K562 (cell line): Measurements from ENCODE around the gene GATA5. TPM values are rescaled to one million over a fixed set of nuclear protein-coding genes. Genes with fewer than 3 reads are reported as not detected.

ENCODE experiments used
- ATAC-seq: fragments of 200-7000 bp; cut with Tn5 transposase; 3 replicates; pipeline ENCODE4 v1.9.1; 2020; ENCODE audit warnings: moderate library complexity
- BruUV-seq: library from RNA; stranded (reverse); fragments of 400-500 nt; replicated peaks from 2 replicates; lab custom pipeline; 2021; lab: Mats Ljungman, UMichigan
- CTCF ChIA-PET: fragments of 300-600 bp; formaldehyde crosslinking; extraction: SDS; loops from one replicate; lab custom pipeline; 2021; ENCODE audit warnings: low intra/inter-chr PET ratio; lab: Yijun Ruan, JAX
- POLR2A ChIA-PET: fragments of 300-600, 350-650 bp; sonication (Branson Sonifier 250); formaldehyde crosslinking; extraction: SDS; loops from one replicate; lab custom pipeline; 2021; ENCODE audit warnings: antibody characterized with exemption, inconsistent platforms; lab: Yijun Ruan, JAX
- DNase-seq, 4 experiments: peaks; one replicate each; pipeline versions ENCODE4 v3.0.0 to v3.0.0-alpha.2; 2011 to 2018; ENCODE audit warnings: low spot score in 3 of 4, mixed read lengths in 3 of 4; ENCODE audit errors: extremely low read depth in 1 of 4
- FAIRE-seq: peaks from 2 replicates; lab custom pipeline; 2011; peaks lifted over from hg19 to GRCh38; lab: Jason Lieb, UNC
- H2AFZ ChIP-seq: 2 replicates; pipeline ENCODE4 v1.6.0; 2011; ENCODE audit warnings: low read depth, low read length, control low read depth, inconsistent platforms
- H3K27ac ChIP-seq: fragments of 200-600 bp; 3 replicates; pipeline ENCODE4 v1.8.0; 2011; ENCODE audit warnings: low read depth, mild to moderate bottlenecking, control low read depth, inconsistent platforms, low read length, moderate library complexity, mixed read lengths; ENCODE audit errors: extremely low read depth
- H3K27me3 ChIP-seq, 2 experiments: fragments of 300-600 bp in 1 of 2; 2 replicates in 1 of 2; 3 replicates in 1 of 2; pipeline versions ENCODE4 v1.6.0 to v1.8.0; 2011; ENCODE audit warnings: inconsistent platforms in 2 of 2, low read length in 2 of 2, mild to moderate bottlenecking in 1 of 2, mixed read lengths in 1 of 2, moderate library complexity in 1 of 2; ENCODE audit not compliant: control insufficient read depth in 2 of 2, insufficient read depth in 2 of 2
- H3K36me3 ChIP-seq: fragments of 300-600 bp; 3 replicates; pipeline ENCODE4 v1.8.0; 2011; ENCODE audit warnings: mild to moderate bottlenecking, low read length, inconsistent platforms; ENCODE audit not compliant: control insufficient read depth, insufficient read depth
- H3K4me1 ChIP-seq, 2 experiments: fragments of 200-600 bp in 1 of 2; replicated peaks in 1 of 2; 2 replicates in 1 of 2; 3 replicates in 1 of 2; pipeline versions ENCODE4 v1.5.1 to v1.8.0; 2011; ENCODE audit warnings: inconsistent platforms in 2 of 2, low read length in 2 of 2, mild to moderate bottlenecking in 1 of 2, mixed read lengths in 1 of 2, moderate library complexity in 1 of 2; ENCODE audit not compliant: control insufficient read depth in 2 of 2, insufficient read depth in 2 of 2
- H3K4me2 ChIP-seq: 2 replicates; pipeline ENCODE4 v1.6.1; 2011; ENCODE audit warnings: low read length, control low read depth, inconsistent platforms, mixed read lengths; ENCODE audit not compliant: insufficient read depth
- H3K4me3 ChIP-seq: fragments of 200-600 bp; sonication (generic), shearing (Covaris generic); 2 replicates; pipeline ENCODE4 v1.5.1; 2016; ENCODE audit warnings: control low read depth, inconsistent platforms
- H3K79me2 ChIP-seq: fragments of 200-600 bp; 3 replicates; pipeline ENCODE4 v1.8.0; 2011; ENCODE audit warnings: low read length, inconsistent platforms; ENCODE audit not compliant: control insufficient read depth, insufficient read depth
- H3K9ac ChIP-seq, 2 experiments: 2 replicates each; pipeline versions ENCODE4 v1.6.0 to v1.6.1; 2011; ENCODE audit warnings: low read depth in 2 of 2, low read length in 2 of 2, control low read depth in 1 of 2, inconsistent platforms in 1 of 2, mild to moderate bottlenecking in 1 of 2, mixed read lengths in 1 of 2; ENCODE audit not compliant: insufficient read depth in 1 of 2
- H3K9me1 ChIP-seq: one replicate; pipeline ENCODE4 v1.6.0; 2011; ENCODE audit warnings: inconsistent platforms, mild to moderate bottlenecking, low read length, moderate library complexity; ENCODE audit not compliant: control insufficient read depth, insufficient read depth
- H3K9me3 ChIP-seq: replicated peaks from 2 replicates; pipeline ENCODE4 v1.5.1; 2011; ENCODE audit warnings: low read depth, low read length, inconsistent platforms; ENCODE audit not compliant: control insufficient read depth, insufficient read depth
- H4K20me1 ChIP-seq: replicated peaks from 2 replicates; pipeline ENCODE4 v1.6.1; 2011; ENCODE audit warnings: low read length, inconsistent platforms, mixed read lengths; ENCODE audit not compliant: control insufficient read depth, insufficient read depth
- HDAC1 ChIP-seq, 2 experiments: fragments of 450-650 bp; IDR thresholded peaks; 2 replicates each; pipeline ENCODE4 v1.6.1; 2016 to 2017; ENCODE audit warnings: inconsistent platforms in 1 of 2, mild to moderate bottlenecking in 1 of 2, moderate library complexity in 1 of 2
- L3MBTL2 ChIP-seq: fragments of 450-650 bp; IDR thresholded peaks from 2 replicates; pipeline ENCODE4 v1.6.1; 2016; ENCODE audit warnings: mild to moderate bottlenecking, moderate library complexity
- MAZ ChIP-seq, 2 experiments: fragments of 450-650 bp in 1 of 2; sonication (generic) in 1 of 2; formaldehyde crosslinking; IDR thresholded peaks in 1 of 2; conservative IDR thresholded peaks in 1 of 2; 2 replicates each; pipeline versions ENCODE4 v1.4.0 to v1.5.0; 2020; ENCODE audit warnings: mild to moderate bottlenecking in 1 of 2, missing genetic modification reagents in 1 of 2
- POLR2G ChIP-seq: fragments of 200-400 bp; formaldehyde crosslinking; IDR thresholded peaks from 2 replicates; pipeline ENCODE4 v1.6.1; 2017; ENCODE audit warnings: low read depth, mild to moderate bottlenecking, antibody characterized with exemption, low read length, moderate library complexity
- PRMT5 ChIP-seq: sonication (generic); formaldehyde crosslinking; IDR thresholded peaks from 2 replicates; pipeline ENCODE4 v1.5.0; 2020; ENCODE audit warnings: missing genetic modification reagents
- RBM14 ChIP-seq: fragments of 200-400 bp; formaldehyde crosslinking; IDR thresholded peaks from 2 replicates; pipeline ENCODE4 v1.6.1; 2018; ENCODE audit warnings: low read depth, mild to moderate bottlenecking, low read length, moderate library complexity, borderline replicate concordance; ENCODE audit not compliant: insufficient read depth
- ZBTB7A ChIP-seq: IDR thresholded peaks from 2 replicates; pipeline ENCODE4 v1.6.1; 2011; ENCODE audit warnings: low read depth, mild to moderate bottlenecking, low read length, moderate library complexity, borderline replicate concordance; ENCODE audit not compliant: control insufficient read depth
- ZNF212 ChIP-seq: fragments of 450-650 bp; formaldehyde crosslinking; IDR thresholded peaks from 2 replicates; pipeline ENCODE4 v1.4.0; 2020; ENCODE audit warnings: mild to moderate bottlenecking
- ZNF239 ChIP-seq: fragments of 250-450 bp; sonication (Bioruptor Pico); IDR thresholded peaks from 2 replicates; pipeline ENCODE4 v1.4.0; 2020; ENCODE audit warnings: mild to moderate bottlenecking
- ZNF384 ChIP-seq: IDR thresholded peaks from 2 replicates; pipeline ENCODE4 v1.6.1; 2012; ENCODE audit warnings: low read depth, low read length, improper control_type of control experiment
- ZNF398 ChIP-seq: fragments of 250-450 bp; sonication (Bioruptor Pico); IDR thresholded peaks from 2 replicates; pipeline ENCODE4 v1.8.0; 2021; ENCODE audit warnings: moderate library complexity, mild to moderate bottlenecking, inconsistent platforms
- ZNF766 ChIP-seq: fragments of 200-800 bp; sonication (Bioruptor generic); conservative IDR thresholded peaks from 2 replicates; pipeline ENCODE4 v1.6.1; 2016; ENCODE audit warnings: missing genetic modification characterization, missing compliant biosample characterization
- ZNF780A ChIP-seq: fragments of 250-450 bp; sonication (Bioruptor Pico); IDR thresholded peaks from 2 replicates; pipeline ENCODE4 v1.5.0; 2021; ENCODE audit warnings: mild to moderate bottlenecking
- WGBS: fragments of 100-300 bp; shearing (Covaris generic); methylation state at CpG from one replicate; pipeline ENCODE4 v1.1.6; 2016; ENCODE audit warnings: low coverage, mixed read lengths; ENCODE audit not compliant: insufficient coverage; ENCODE audit errors: missing lambda C conversion rate; 5-methylcytosine and 5-hydroxymethylcytosine counted together
- in situ Hi-C: fragments of 300-500 bp; cut with MboI; formaldehyde crosslinking; loops from 4 replicates; pipeline ENCODE4 v1.15.0; 2018; ENCODE audit warnings: inconsistent platforms, mixed read lengths
- intact Hi-C: fragments of 100-400 bp; cut with micrococcal nuclease; formaldehyde crosslinking; loops from 2 replicates; pipeline ENCODE4 v1.14.2; 2022
- polyA plus RNA-seq, 8 experiments: library from polyadenylated mRNA; depleted of rRNA in 4 of 8; stranded (reverse) in 5 of 8; unstranded in 3 of 8; fragments of >200 nt; fragmentation: Nextera tagmentation in 2 of 8; fragmentation: Illumina TruSeq in 1 of 8; extraction: Ambion mirVana in 2 of 8; extraction: Trizol in 1 of 8; gene quantifications; 2 replicates each; pipeline versions ENCODE4 v1.2.1 to v1.2.3, GENCODE V29; 2011 to 2014; ENCODE audit warnings: inconsistent platforms in 1 of 8, missing spikeins in 1 of 8
- total RNA-seq, 7 experiments: library from RNA; depleted of rRNA in 6 of 7; stranded (reverse); fragments of >200 nt in 6 of 7; fragmentation: Illumina TruSeq in 2 of 7; extraction: Trizol in 2 of 7; gene quantifications; 2 replicates each; pipeline versions ENCODE4 v1.2.1 to v1.2.3, GENCODE V29; 2011 to 2021; ENCODE audit warnings: low replicate concordance in 1 of 7
- TF ChIP-seq, protein P1 (sequence below): fragments of 450-650 bp; IDR thresholded peaks from 2 replicates; pipeline ENCODE4 v1.6.1; 2018; ENCODE audit not compliant: partially characterized antibody

GATA5 gene
- total and polyA plus RNA-seq, 9 of the 15 experiments (the other 6 are each of a cell fraction or from before 2014, with no cell fraction given), result 0.09 to 0.57 (median 0.20) TPM; not detected in 3

DNA sequence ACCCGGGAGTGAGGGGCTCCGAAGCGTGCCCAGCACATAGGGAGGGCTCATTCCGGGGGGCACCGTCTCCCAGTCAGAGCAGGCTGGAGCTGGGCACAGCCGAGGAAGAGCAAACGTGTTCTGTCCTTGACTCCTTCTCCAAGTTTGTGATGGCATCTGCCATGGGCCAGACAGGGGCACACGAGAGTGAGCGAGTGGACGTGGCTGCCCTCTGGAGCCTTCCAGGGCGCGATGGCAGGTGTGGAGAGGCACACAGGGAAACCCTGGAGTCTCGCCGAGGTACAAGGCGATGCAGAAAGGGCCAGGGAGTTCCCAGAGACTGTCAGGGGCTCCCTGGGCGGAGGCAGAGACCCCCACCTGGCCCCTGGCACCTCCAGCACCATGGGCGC, 9.9 kb upstream of the GATA5 start (continued):
- TF ChIP-seq POLR2G, result no peak

DNA sequence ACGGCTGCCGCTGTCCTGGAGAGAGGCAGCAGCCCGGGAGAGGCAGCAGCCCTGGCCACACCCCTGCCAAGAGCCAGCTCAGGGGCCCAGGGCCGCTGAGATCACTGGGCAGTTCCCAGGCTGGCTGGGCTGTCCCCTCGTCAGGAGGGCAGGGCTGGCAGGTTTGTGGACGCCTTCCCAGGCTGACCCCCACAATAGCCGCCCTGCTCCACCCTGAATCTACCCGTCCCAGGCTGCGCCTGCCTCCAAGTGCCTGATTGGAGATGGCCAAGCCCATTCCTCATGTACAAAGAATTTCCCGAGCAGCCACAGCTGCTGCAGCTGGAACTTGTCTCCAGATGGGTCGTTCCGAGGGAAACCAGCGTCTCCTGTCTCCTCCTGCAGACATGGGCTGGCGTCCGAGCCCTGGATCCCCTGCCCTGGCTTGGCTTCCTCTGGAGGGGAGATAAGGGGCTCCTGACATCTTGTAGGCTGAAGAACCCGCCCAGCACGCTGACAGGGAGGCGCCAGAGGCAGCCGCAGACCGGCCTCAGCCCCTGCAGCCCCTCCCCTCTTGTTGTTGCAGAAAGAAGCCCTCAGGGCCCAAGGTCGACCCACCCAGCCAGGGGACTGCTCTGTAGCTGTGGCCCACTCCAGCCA, 9.4 kb upstream of the GATA5 start:
- peak overlapping the region; percentile 29 for H3K27ac ChIP-seq
- POLR2A ChIA-PET, result interaction anchor here (0.8 kb wide), 1 partner anchor 30 kb away, joined by 4 read pairs; no protein-coding TSS in a partner anchor
- ATAC-seq (peak; percentile 76), DNase-seq (peak; percentile 64 to 85 (median 72)), FAIRE-seq (peak; percentile 93)
- peaks cover 0 to 11% of the 10 kb centered on the region in 2 experiments; a peak in 2 of 5 replicates for H3K27me3 ChIP-seq
- H3K79me2 ChIP-seq, result no peaks in the 10 kb centered on the region
- BruUV-seq, result no TSS peak
- H3K36me3 ChIP-seq, result no peaks in the 10 kb centered on the region
- peaks cover 63 to 95% of the 10 kb centered on the region in 2 experiments for H3K4me1 ChIP-seq
- intact Hi-C loops (loop anchor here (5.0 kb wide), 1 partner anchor 78 kb away; the partner anchor contains the start of gene CABLES2), in situ Hi-C loops (no loop called here)
- H4K20me1 ChIP-seq, result no peaks in the 10 kb centered on the region
- peak overlapping the region; percentile 32 to 89; a peak in 3 of 4 replicates for H3K9ac ChIP-seq
- CTCF ChIA-PET, result no interaction called here
- 10% methylated on average over 16 of the region's 21 CpGs for WGBS
- no peaks in the 10 kb centered on the region for H3K9me1 ChIP-seq
- no peaks in the 10 kb centered on the region for H3K9me3 ChIP-seq
- H2AFZ ChIP-seq, result peak overlapping the region; percentile 78
- H3K4me2 ChIP-seq, result peak overlapping the region; percentile 68
- H3K4me3 ChIP-seq, result no peak overlapping the region
- TF ChIP-seq ZBTB7A (peak; percentile 86; the same call in 1 of the 2 replicates), MAZ (CRISPR knock-in tag; conservative IDR thresholded peaks at IDR 0.05 in 1 of 2, IDR thresholded peaks at IDR 0.05 in 1 of 2) (peak in 1 of 2 experiments; percentile 49; a peak in 1 of 4 replicates), ZNF212 (no peak), RBM14 (no peak), ZNF239 (CRISPR knock-in tag) (no peak), HDAC1 (IDR thresholded peaks at IDR 0.05) (0 out of 4 replicates have a peak, but pooled peaks of 1 of the 2 experiments have one; percentile 14), ZNF384 (no peak), L3MBTL2 (0 out of 2 replicates have a peak, but pooled peaks have one; percentile 26), ZNF766 (CRISPR knock-in tag) (no peak), ZNF780A (CRISPR knock-in tag) (no peak), PRMT5 (CRISPR knock-in tag) (no peak), ZNF398 (CRISPR knock-in tag) (no peak)
- TF ChIP-seq, protein P1, sequence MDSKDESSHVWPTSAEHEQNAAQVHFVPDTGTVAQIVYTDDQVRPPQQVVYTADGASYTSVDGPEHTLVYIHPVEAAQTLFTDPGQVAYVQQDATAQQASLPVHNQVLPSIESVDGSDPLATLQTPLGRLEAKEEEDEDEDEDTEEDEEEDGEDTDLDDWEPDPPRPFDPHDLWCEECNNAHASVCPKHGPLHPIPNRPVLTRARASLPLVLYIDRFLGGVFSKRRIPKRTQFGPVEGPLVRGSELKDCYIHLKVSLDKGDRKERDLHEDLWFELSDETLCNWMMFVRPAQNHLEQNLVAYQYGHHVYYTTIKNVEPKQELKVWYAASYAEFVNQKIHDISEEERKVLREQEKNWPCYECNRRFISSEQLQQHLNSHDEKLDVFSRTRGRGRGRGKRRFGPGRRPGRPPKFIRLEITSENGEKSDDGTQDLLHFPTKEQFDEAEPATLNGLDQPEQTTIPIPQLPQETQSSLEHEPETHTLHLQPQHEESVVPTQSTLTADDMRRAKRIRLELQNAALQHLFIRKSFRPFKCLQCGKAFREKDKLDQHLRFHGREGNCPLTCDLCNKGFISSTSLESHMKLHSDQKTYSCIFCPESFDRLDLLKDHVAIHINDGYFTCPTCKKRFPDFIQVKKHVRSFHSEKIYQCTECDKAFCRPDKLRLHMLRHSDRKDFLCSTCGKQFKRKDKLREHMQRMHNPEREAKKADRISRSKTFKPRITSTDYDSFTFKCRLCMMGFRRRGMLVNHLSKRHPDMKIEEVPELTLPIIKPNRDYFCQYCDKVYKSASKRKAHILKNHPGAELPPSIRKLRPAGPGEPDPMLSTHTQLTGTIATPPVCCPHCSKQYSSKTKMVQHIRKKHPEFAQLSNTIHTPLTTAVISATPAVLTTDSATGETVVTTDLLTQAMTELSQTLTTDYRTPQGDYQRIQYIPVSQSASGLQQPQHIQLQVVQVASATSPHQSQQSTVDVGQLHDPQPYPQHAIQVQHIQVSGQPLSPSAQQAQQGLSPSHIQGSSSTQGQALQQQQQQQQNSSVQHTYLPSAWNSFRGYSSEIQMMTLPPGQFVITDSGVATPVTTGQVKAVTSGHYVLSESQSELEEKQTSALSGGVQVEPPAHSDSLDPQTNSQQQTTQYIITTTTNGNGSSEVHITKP, result peak; percentile 55
